ENCODE results near the gene CCDC102B.

The CCDC102B gene

GRCh38 chr18:68763083-68763482, 34.8 kb upstream of the CCDC102B start:
- TF ChIP-seq EZH2phosphoT487 (conservative IDR thresholded peaks at IDR 0.05; ENCODE audit: low read length) (no peak), CTCF (IDR thresholded peaks at IDR 0.05; ENCODE audit: insufficient read depth, low read length, poor library complexity, severe bottlenecking) (no peak)
- no peak overlapping the region for H3K9ac ChIP-seq (ENCODE audit: low read length)

GRCh38 chr18:68764016-68764415, 33.9 kb upstream of the CCDC102B start:
- TF ChIP-seq CTCF (IDR thresholded peaks at IDR 0.05; ENCODE audit: insufficient read depth, low read length, poor library complexity, severe bottlenecking) = no peak
- no peak for TF ChIP-seq EZH2phosphoT487 (conservative IDR thresholded peaks at IDR 0.05; ENCODE audit: low read length)
- Histone ChIP-seq H3K9ac (ENCODE audit: low read length) (no peak overlapping the region), H3F3A (ENCODE audit: insufficient read depth) (no peaks in the 10 kb centered on the region), H3K4me3 (ENCODE audit: insufficient read depth, low read length, poor library complexity, severe bottlenecking) (no peak overlapping the region), H3K79me2 (ENCODE audit: insufficient read depth, low read length) (no peaks in the 10 kb centered on the region), H3K9me3 (ENCODE audit: insufficient read depth, low read length) (0 out of 2 replicates have a peak, but pooled peaks cover 6% of the 10 kb centered on the region), H3K27me3 (ENCODE audit: low read length) (no peaks in the 10 kb centered on the region), H3K4me2 (ENCODE audit: low read depth, low read length, poor library complexity, severe bottlenecking) (no peak overlapping the region), H3K9me2 (replicated peaks; ENCODE audit: insufficient read depth, low read length) (no peaks in the 10 kb centered on the region), H2AFZ (ENCODE audit: low read depth, low read length, severe bottlenecking) (no peak overlapping the region), H3K27ac (ENCODE audit: low read depth, low read length) (no peak overlapping the region), H3K36me3 (ENCODE audit: low read length) (0 out of 2 replicates have a peak, but pooled peaks cover 2% of the 10 kb centered on the region), H4K20me1 (ENCODE audit: low read depth, low read length) (no peaks in the 10 kb centered on the region)

More at GRCh38 chr18:68763083-68763482, 34.8 kb upstream of the CCDC102B start:
- H3K9me2 ChIP-seq (replicated peaks; ENCODE audit: insufficient read depth, low read length) = no peaks in the 10 kb centered on the region
- no peaks in the 10 kb centered on the region for H3F3A ChIP-seq (ENCODE audit: insufficient read depth)
- no peak overlapping the region for H3K4me3 ChIP-seq (ENCODE audit: insufficient read depth, low read length, poor library complexity, severe bottlenecking)
- 0 out of 2 replicates have a peak, but pooled peaks cover 11% of the 10 kb centered on the region for H3K9me3 ChIP-seq (ENCODE audit: insufficient read depth, low read length)
- no peaks in the 10 kb centered on the region for H3K27me3 ChIP-seq (ENCODE audit: low read length)
- no peaks in the 10 kb centered on the region for H3K79me2 ChIP-seq (ENCODE audit: insufficient read depth, low read length)
- H3K27ac ChIP-seq (ENCODE audit: low read depth, low read length) = no peak overlapping the region
- 0 out of 2 replicates have a peak, but pooled peaks cover 2% of the 10 kb centered on the region for H3K36me3 ChIP-seq (ENCODE audit: low read length)
- no peak overlapping the region for H3K4me2 ChIP-seq (ENCODE audit: low read depth, low read length, poor library complexity, severe bottlenecking)
- no peaks in the 10 kb centered on the region for H4K20me1 ChIP-seq (ENCODE audit: low read depth, low read length)
- no peak overlapping the region for H2AFZ ChIP-seq (ENCODE audit: low read depth, low read length, severe bottlenecking)

- Histone ChIP-seq H3K36me3 (ENCODE audit: low read length) (no peaks in the 10 kb centered on the region), H4K20me1 (ENCODE audit: low read depth, low read length) (no peaks in the 10 kb centered on the region), H3K9me2 (replicated peaks; ENCODE audit: insufficient read depth, low read length) (no peaks in the 10 kb centered on the region), H3K4me2 (ENCODE audit: low read depth, low read length, poor library complexity, severe bottlenecking) (no peak overlapping the region), H3K27ac (ENCODE audit: low read depth, low read length) (no peak overlapping the region), H3F3A (ENCODE audit: insufficient read depth) (no peaks in the 10 kb centered on the region), H2AFZ (ENCODE audit: low read depth, low read length, severe bottlenecking) (no peak overlapping the region), H3K9ac (ENCODE audit: low read length) (no peak overlapping the region), H3K79me2 (ENCODE audit: insufficient read depth, low read length) (no peaks in the 10 kb centered on the region), H3K9me3 (ENCODE audit: insufficient read depth, low read length) (no peaks in the 10 kb centered on the region), H3K4me3 (ENCODE audit: insufficient read depth, low read length, poor library complexity, severe bottlenecking) (no peak overlapping the region), H3K27me3 (ENCODE audit: low read length) (no peaks in the 10 kb centered on the region)
- TF ChIP-seq CTCF (IDR thresholded peaks at IDR 0.05; ENCODE audit: insufficient read depth, low read length, poor library complexity, severe bottlenecking) = no peak
- TF ChIP-seq EZH2phosphoT487 (conservative IDR thresholded peaks at IDR 0.05; ENCODE audit: low read length) = no peak
Observed at GRCh38 chr18:68766433-68766832, 31.4 kb upstream of the CCDC102B start.

Data from SU-DHL-6 (cell line).